Mesendoderm (in vitro differentiated cells): ENCODE data around the gene PPBP. TPM values are rescaled to one million over a fixed set of nuclear protein-coding genes. Genes with fewer than 3 reads are reported as not detected.

Experiments used
- small RNA-seq: library from polyadenylated mRNA; stranded (forward); fragments of <200 nt; extraction: miRNeasy Mini kit (QIAGEN cat#:217004); gene quantifications from one replicate; pipeline ENCODE3, GENCODE V24; 2013; ENCODE audit not compliant: insufficient read depth

Gene PPBP

Small RNA genes within 50 kb of the gene (small RNA-seq; reads per million reads assigned to genes)
- not detected for gene RN7SL218P
